Measurements from ENCODE around the gene NLRP6. TPM values are rescaled to one million over a fixed set of nuclear protein-coding genes. Genes with fewer than 3 reads are reported as not detected.
"Not testable (repeated sequence)": the region's sequence is repeated elsewhere in the genome, so short reads cannot be mapped to it uniquely, and the experiment has no call there.

NLRP6 gene
- total RNA-seq, 1 experiment from 2014 or later, result not detected

GRCh38 chr11:285021-285893 lies 7.0 kb downstream of the NLRP6 start:
- intact Hi-C loops (cut with micrococcal nuclease), result no loop called here
- TF ChIP-seq CTCF (IDR thresholded peaks at IDR 0.05; ENCODE audit: unreplicated experiment), result no peak
- BruUV-seq (replicated peaks), result no TSS peak
- Mint-ChIP-seq H3K4me3 (ENCODE audit: unreplicated experiment) (no peak overlapping the region), H3K27ac (ENCODE audit: low read depth, unreplicated experiment) (no peak overlapping the region), H3K27me3 (ENCODE audit: insufficient read depth, unreplicated experiment) (peaks cover 34% of the 10 kb centered on the region), H3K36me3 (ENCODE audit: insufficient read depth, unreplicated experiment) (no peaks in the 10 kb centered on the region), H3K4me1 (ENCODE audit: insufficient read depth, unreplicated experiment) (peaks cover 6% of the 10 kb centered on the region), H3K9me3 (ENCODE audit: unreplicated experiment) (no peaks in the 10 kb centered on the region)
- POLR2A ChIA-PET, result interaction anchor here (0.6 to 1.3 kb wide), 3 partner anchors 26 to 48 kb away, joined by 3 to 4 read pairs (median 3); partner anchors contain the start of gene PSMD13
- DNase-seq (ENCODE audit: unreplicated experiment), result no peak
- CTCF ChIA-PET, result interaction anchor here (1.2 kb wide), 1 partner anchor 34 kb away, joined by 3 read pairs; no protein-coding TSS in a partner anchor

DNA sequence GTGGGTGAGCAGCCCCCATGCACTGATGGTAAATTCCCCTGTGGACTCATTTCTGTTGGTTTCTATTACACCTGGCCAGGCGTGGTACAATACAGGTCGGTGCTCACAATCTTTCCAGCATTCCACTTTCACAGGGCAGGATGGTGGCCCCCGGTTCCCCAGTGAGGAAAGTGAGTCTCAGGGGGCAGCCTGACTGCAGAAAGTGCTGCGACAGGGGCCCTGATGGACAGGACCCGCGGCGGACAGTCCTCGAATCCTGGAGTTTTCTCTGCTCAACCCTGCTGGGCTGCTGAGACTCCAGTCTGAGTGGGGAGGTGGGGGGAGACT lies 7.7 kb downstream of the NLRP6 start:
- peaks cover 34% of the 10 kb centered on the region for H3K27me3 Mint-ChIP-seq (ENCODE audit: insufficient read depth, unreplicated experiment)
- ChIA-PET CTCF (interaction anchor here (1.2 kb wide), 1 partner anchor 35 kb away, joined by 3 read pairs; no protein-coding TSS in a partner anchor), POLR2A (interaction anchor here (1.3 kb wide), 2 partner anchors 49 to 77 kb away, joined by 3 to 4 read pairs; partner anchors contain the start of gene PSMD13)
- H3K4me1 Mint-ChIP-seq (ENCODE audit: insufficient read depth, unreplicated experiment), result peaks cover 6% of the 10 kb centered on the region
- no TSS peak for BruUV-seq (replicated peaks)
- H3K9me3 Mint-ChIP-seq (ENCODE audit: unreplicated experiment), result no peaks in the 10 kb centered on the region
- no peak for TF ChIP-seq CTCF (IDR thresholded peaks at IDR 0.05; ENCODE audit: unreplicated experiment)
- H3K4me3 Mint-ChIP-seq (ENCODE audit: unreplicated experiment), result no peak overlapping the region
- DNase-seq (ENCODE audit: unreplicated experiment), result no peak
- no peaks in the 10 kb centered on the region for H3K36me3 Mint-ChIP-seq (ENCODE audit: insufficient read depth, unreplicated experiment)
- no peak overlapping the region for H3K27ac Mint-ChIP-seq (ENCODE audit: low read depth, unreplicated experiment)
- intact Hi-C loops (cut with micrococcal nuclease), result no loop called here

DNA sequence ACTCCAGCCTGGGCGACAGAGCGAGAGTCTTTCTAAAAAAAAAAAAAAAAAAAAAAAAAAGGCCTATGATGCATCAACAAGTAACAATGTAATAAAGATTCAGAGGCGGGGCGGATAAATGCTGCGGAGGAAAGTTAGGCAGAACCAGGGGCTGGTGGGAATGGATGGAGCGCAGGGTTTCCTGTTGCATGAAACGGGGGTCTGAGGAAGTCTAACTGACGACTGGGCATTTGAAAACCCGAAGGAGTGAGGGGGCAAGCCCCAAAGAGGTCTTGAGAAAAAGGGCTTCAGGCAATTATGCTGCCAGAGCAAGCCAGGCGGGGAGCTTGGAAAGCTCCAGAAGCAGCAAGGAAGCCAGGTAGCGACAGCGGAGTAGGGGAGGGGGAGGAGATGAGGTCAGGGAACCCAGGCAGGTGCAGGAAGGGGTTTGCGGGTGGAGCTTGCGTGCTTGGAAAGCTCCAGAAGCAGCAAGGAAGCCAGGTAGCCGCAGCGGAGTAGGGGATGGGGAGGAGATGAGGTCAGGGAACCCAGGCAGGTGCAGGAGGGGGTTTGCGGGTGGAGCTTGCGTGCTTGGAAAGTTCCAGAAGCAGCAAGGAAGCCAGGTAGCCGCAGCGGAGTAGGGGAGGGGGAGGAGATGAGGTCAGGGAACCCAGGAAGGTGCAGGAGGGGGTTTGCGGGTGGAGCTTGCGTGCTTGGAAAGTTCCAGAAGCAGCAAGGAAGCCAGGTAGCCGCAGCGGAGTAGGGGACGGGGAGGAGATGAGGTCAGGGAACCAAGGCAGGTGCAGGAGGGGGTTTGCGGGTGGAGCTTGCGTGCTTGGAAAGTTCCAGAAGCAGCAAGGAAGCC lies 9.0 kb downstream of the NLRP6 start:
- intact Hi-C loops (cut with micrococcal nuclease); H3K27ac Mint-ChIP-seq (ENCODE audit: low read depth, unreplicated experiment); H3K4me1 Mint-ChIP-seq (ENCODE audit: insufficient read depth, unreplicated experiment); BruUV-seq (replicated peaks); DNase-seq (ENCODE audit: unreplicated experiment); H3K36me3 Mint-ChIP-seq (ENCODE audit: insufficient read depth, unreplicated experiment); H3K9me3 Mint-ChIP-seq (ENCODE audit: unreplicated experiment): not testable (repeated sequence)
- H3K4me3 Mint-ChIP-seq (ENCODE audit: unreplicated experiment), result peak overlapping the region; percentile 35
- peaks cover 24% of the 10 kb centered on the region for H3K27me3 Mint-ChIP-seq (ENCODE audit: insufficient read depth, unreplicated experiment)
- ChIA-PET POLR2A (interaction anchor here (0.6 to 1.3 kb wide), 3 partner anchors 13 to 79 kb away, joined by 3 to 4 read pairs (median 3); no protein-coding TSS in a partner anchor), CTCF (interaction anchor here (0.6 to 1.6 kb wide), 4 partner anchors 16 to 46 kb away, joined by 3 to 5 read pairs (median 4); no protein-coding TSS in a partner anchor)

DNA sequence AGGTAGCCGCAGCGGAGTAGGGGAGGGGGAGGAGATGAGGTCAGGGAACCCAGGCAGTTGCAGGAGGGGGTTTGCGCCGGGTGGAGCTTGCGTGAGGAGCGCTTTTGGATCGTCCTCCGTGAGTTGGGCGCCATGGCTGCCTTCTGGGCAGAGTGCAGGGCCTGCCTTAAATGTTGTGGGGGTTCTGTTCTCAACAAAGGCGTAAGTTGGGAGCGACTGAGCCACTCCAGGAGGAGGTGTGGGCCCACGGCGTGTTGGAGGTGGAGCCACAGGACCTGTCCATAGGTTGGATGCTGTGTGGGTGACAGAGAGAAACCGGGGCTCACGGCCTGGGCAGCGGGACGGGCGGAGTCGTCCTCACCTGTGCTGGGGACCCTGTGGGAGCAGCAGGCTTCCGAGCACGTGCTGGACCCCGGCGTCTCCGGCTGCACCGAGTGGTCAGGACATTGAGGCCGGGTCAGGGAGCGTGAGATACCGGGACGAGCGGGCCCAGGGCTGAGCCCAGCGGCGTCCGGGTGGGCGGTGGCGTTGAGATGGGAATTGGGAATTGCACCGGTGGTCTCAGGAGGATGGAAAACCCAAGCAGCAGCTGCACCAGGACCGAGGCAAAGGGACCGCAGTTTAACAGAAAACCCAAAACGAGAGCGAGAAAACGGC lies 9.7 kb downstream of the NLRP6 start:
- peaks cover 17% of the 10 kb centered on the region for H3K27me3 Mint-ChIP-seq (ENCODE audit: insufficient read depth, unreplicated experiment)
- H3K4me1 Mint-ChIP-seq (ENCODE audit: insufficient read depth, unreplicated experiment), result peaks cover 6% of the 10 kb centered on the region
- POLR2A ChIA-PET, result interaction anchor here (0.6 to 1.0 kb wide), 4 partner anchors 12 to 105 kb away, joined by 3 to 4 read pairs (median 4); no protein-coding TSS in a partner anchor
- no peak for TF ChIP-seq CTCF (IDR thresholded peaks at IDR 0.05; ENCODE audit: unreplicated experiment)
- DNase-seq (ENCODE audit: unreplicated experiment), result no peak
- H3K4me3 Mint-ChIP-seq (ENCODE audit: unreplicated experiment), result peak overlapping the region; percentile 66
- no peak overlapping the region for H3K27ac Mint-ChIP-seq (ENCODE audit: low read depth, unreplicated experiment)
- CTCF ChIA-PET, result interaction anchor here (0.6 to 1.6 kb wide), 3 partner anchors 15 to 37 kb away, joined by 3 to 4 read pairs (median 3); no protein-coding TSS in a partner anchor
- H3K36me3 Mint-ChIP-seq (ENCODE audit: insufficient read depth, unreplicated experiment), result no peaks in the 10 kb centered on the region
- no peaks in the 10 kb centered on the region for H3K9me3 Mint-ChIP-seq (ENCODE audit: unreplicated experiment)
- BruUV-seq (replicated peaks), result no TSS peak
- intact Hi-C loops (cut with micrococcal nuclease), result no loop called here
